ENCODE measurements around the gene GAGE2A. TPM values are rescaled to one million over a fixed set of nuclear protein-coding genes. Genes with fewer than 3 reads are reported as not detected.
"Not testable (repeated sequence)": the region's sequence is repeated elsewhere in the genome, so short reads cannot be mapped to it uniquely, and the experiment has no call there.

Gene GAGE2A
- not detected for polyA plus RNA-seq

- H3K27me3 Mint-ChIP-seq (ENCODE audit: low read depth in 3 of 3); H3K4me3 Mint-ChIP-seq; H3K4me1 Mint-ChIP-seq; H3K36me3 Mint-ChIP-seq; H3K9me3 Mint-ChIP-seq; H3K27ac Mint-ChIP-seq; DNase-seq: not testable (repeated sequence)
Observed at GRCh38 chrX:49589196-49589595, at the start of gene GAGE2A. Gene GAGE2A (plus strand): TSS chrX:49589496. CDS start chrX:49590651, 1,155 bp downstream.

GRCh38 chrX:49541433-49541832 is 47.9 kb upstream of the GAGE2A start, which contains the start of gene GAGE12D:
Gene GAGE12D (plus strand): TSS chrX:49541733. CDS start chrX:49542888, 1,155 bp downstream.
- not testable (repeated sequence) for H3K27ac Mint-ChIP-seq; H3K4me3 Mint-ChIP-seq; H3K27me3 Mint-ChIP-seq (ENCODE audit: low read depth in 3 of 3); DNase-seq; H3K4me1 Mint-ChIP-seq; H3K36me3 Mint-ChIP-seq; H3K9me3 Mint-ChIP-seq

GRCh38 chrX:49550989-49551388 is 38.3 kb upstream of the GAGE2A start, which contains the start of gene GAGE12E:
Gene GAGE12E (plus strand): TSS chrX:49551289. CDS start chrX:49552444, 1,155 bp downstream.
- H3K4me3 Mint-ChIP-seq; H3K27ac Mint-ChIP-seq; DNase-seq; H3K4me1 Mint-ChIP-seq; H3K36me3 Mint-ChIP-seq; H3K9me3 Mint-ChIP-seq; H3K27me3 Mint-ChIP-seq (ENCODE audit: low read depth in 3 of 3): not testable (repeated sequence)

- not testable (repeated sequence) for DNase-seq; H3K27me3 Mint-ChIP-seq (ENCODE audit: low read depth in 3 of 3); H3K36me3 Mint-ChIP-seq; H3K4me1 Mint-ChIP-seq; H3K27ac Mint-ChIP-seq; H3K9me3 Mint-ChIP-seq; H3K4me3 Mint-ChIP-seq
Observed at GRCh38 chrX:49560542-49560941, 28.8 kb upstream of the GAGE2A start, which contains the start of gene GAGE12F. Gene GAGE12F (plus strand): TSS chrX:49560842. CDS start chrX:49561997, 1,155 bp downstream.

- H3K4me3 Mint-ChIP-seq; H3K27ac Mint-ChIP-seq; DNase-seq; H3K36me3 Mint-ChIP-seq; H3K27me3 Mint-ChIP-seq (ENCODE audit: low read depth in 3 of 3); H3K4me1 Mint-ChIP-seq; H3K9me3 Mint-ChIP-seq: not testable (repeated sequence)
Observed at GRCh38 chrX:49568728-49569127, 20.6 kb upstream of the GAGE2A start.

GRCh38 chrX:49569152-49569551 is 20.1 kb upstream of the GAGE2A start:
- DNase-seq; H3K9me3 Mint-ChIP-seq; H3K4me1 Mint-ChIP-seq; H3K36me3 Mint-ChIP-seq; H3K27me3 Mint-ChIP-seq (ENCODE audit: low read depth in 3 of 3); H3K27ac Mint-ChIP-seq; H3K4me3 Mint-ChIP-seq: not testable (repeated sequence)

- not testable (repeated sequence) for H3K27me3 Mint-ChIP-seq (ENCODE audit: low read depth in 3 of 3); H3K9me3 Mint-ChIP-seq; H3K27ac Mint-ChIP-seq; H3K4me3 Mint-ChIP-seq; H3K4me1 Mint-ChIP-seq; H3K36me3 Mint-ChIP-seq; DNase-seq
Observed at GRCh38 chrX:49570100-49570499, 19.2 kb upstream of the GAGE2A start, which contains the start of gene GAGE12G. Gene GAGE12G (plus strand): TSS chrX:49570400. CDS start chrX:49571555, 1,155 bp downstream.

- not testable (repeated sequence) for H3K27ac Mint-ChIP-seq; H3K27me3 Mint-ChIP-seq (ENCODE audit: low read depth in 3 of 3); H3K4me3 Mint-ChIP-seq; H3K4me1 Mint-ChIP-seq; H3K36me3 Mint-ChIP-seq; H3K9me3 Mint-ChIP-seq; DNase-seq
Observed at GRCh38 chrX:49579649-49580048, 9.6 kb upstream of the GAGE2A start, which contains the start of gene GAGE12H. Gene GAGE12H (plus strand): TSS chrX:49579949. CDS start chrX:49581104, 1,155 bp downstream.

GRCh38 chrX:49589769-49590478 is 628 bp downstream of the GAGE2A start:
- DNase-seq, result peak in 1 of 3 donors; percentile 2
- H3K4me1 Mint-ChIP-seq; H3K4me3 Mint-ChIP-seq; H3K9me3 Mint-ChIP-seq; H3K27me3 Mint-ChIP-seq (ENCODE audit: low read depth in 3 of 3); H3K36me3 Mint-ChIP-seq; H3K27ac Mint-ChIP-seq: not testable (repeated sequence)

GRCh38 chrX:49590488-49590887 is 1.2 kb downstream of the GAGE2A start:
- H3K36me3 Mint-ChIP-seq; H3K27ac Mint-ChIP-seq; H3K27me3 Mint-ChIP-seq (ENCODE audit: low read depth in 3 of 3); H3K4me1 Mint-ChIP-seq; H3K4me3 Mint-ChIP-seq; DNase-seq; H3K9me3 Mint-ChIP-seq: not testable (repeated sequence)

GRCh38 chrX:49598720-49599119 is 9.4 kb downstream of the GAGE2A start, which contains the start of gene GAGE1:
Gene GAGE1 (plus strand): TSS chrX:49599020. CDS start chrX:49600175, 1,155 bp downstream.
- H3K27me3 Mint-ChIP-seq (ENCODE audit: low read depth in 3 of 3); H3K9me3 Mint-ChIP-seq; DNase-seq; H3K4me3 Mint-ChIP-seq; H3K4me1 Mint-ChIP-seq; H3K27ac Mint-ChIP-seq; H3K36me3 Mint-ChIP-seq: not testable (repeated sequence)

- Mint-ChIP-seq H3K9me3 (no peaks in the 10 kb centered on the region), H3K27me3 (ENCODE audit: low read depth in 3 of 3) (peaks cover 0 to 6% (median 2%) of the 10 kb centered on the region in 3 donors), H3K27ac (no peak overlapping the region), H3K36me3 (no peaks in the 10 kb centered on the region), H3K4me3 (no peak overlapping the region), H3K4me1 (no peaks in the 10 kb centered on the region)
- DNase-seq, result no peak
Observed at GRCh38 chrX:49610718-49611310, 21.5 kb downstream of the GAGE2A start.

GRCh38 chrX:49618574-49618973 is 29.3 kb downstream of the GAGE2A start:
- no peaks in the 10 kb centered on the region for H3K4me1 Mint-ChIP-seq
- H3K27ac Mint-ChIP-seq, result no peak overlapping the region
- no peak overlapping the region for H3K4me3 Mint-ChIP-seq
- peaks cover 0 to 5% (median 0%) of the 10 kb centered on the region in 3 donors for H3K27me3 Mint-ChIP-seq (ENCODE audit: low read depth in 3 of 3)
- DNase-seq, result no peak
- H3K9me3 Mint-ChIP-seq, result no peaks in the 10 kb centered on the region
- no peaks in the 10 kb centered on the region for H3K36me3 Mint-ChIP-seq

- Mint-ChIP-seq H3K27ac (no peak overlapping the region), H3K4me3 (peak overlapping the region; percentile 37 to 74 (median 58)), H3K9me3 (peaks cover 0 to 3% (median 1%) of the 10 kb centered on the region in 6 donors), H3K36me3 (no peaks in the 10 kb centered on the region), H3K27me3 (ENCODE audit: low read depth in 3 of 3) (peaks cover 0 to 12% (median 4%) of the 10 kb centered on the region in 3 donors), H3K4me1 (no peaks in the 10 kb centered on the region)
- peak in 2 of 3 donors; percentile 6 to 11 for DNase-seq
Observed at GRCh38 chrX:49627086-49627777, 37.9 kb downstream of the GAGE2A start.
